Measurements from ENCODE around the gene PHF20.
A peak's percentile ranks its signal among the peaks of the same experiment; 100 is the strongest.

The PHF20 gene

DNA sequence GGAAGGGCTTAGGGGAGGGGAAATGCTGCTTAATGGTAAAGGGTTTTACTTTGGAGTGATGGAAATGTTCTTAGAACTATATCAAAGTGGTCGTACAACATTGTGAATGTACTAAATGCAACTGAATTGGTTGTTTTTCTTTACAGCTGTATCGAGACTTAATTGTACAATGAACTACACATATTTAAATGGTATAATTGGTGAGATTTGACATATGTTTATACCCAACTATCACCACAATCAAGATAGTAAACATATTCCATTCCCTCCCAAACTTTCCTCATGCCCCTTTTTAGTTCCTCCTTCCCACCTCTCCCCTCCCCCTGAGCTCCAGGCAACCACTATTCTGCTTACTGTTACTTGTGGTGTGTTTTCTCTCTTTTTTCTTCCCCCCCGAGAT, 138.4 kb downstream of the PHF20 start:
- Histone ChIP-seq H3K9ac (ENCODE audit: low read length) (no peak overlapping the region), H3K27ac (ENCODE audit: low read length) (no peak overlapping the region), H3K36me3 (ENCODE audit: control insufficient read depth, low read depth, low read length) (peaks cover 17% of the 10 kb centered on the region), H3K4me1 (ENCODE audit: control insufficient read depth, low read depth, low read length) (peaks cover 17% of the 10 kb centered on the region), H3K4me3 (ENCODE audit: low read length) (no peak overlapping the region), H3K27me3 (ENCODE audit: control insufficient read depth, insufficient read depth, low read length) (no peaks in the 10 kb centered on the region), H3K9me3 (ENCODE audit: control insufficient read depth, low read depth, low read length) (no peaks in the 10 kb centered on the region)

DNA sequence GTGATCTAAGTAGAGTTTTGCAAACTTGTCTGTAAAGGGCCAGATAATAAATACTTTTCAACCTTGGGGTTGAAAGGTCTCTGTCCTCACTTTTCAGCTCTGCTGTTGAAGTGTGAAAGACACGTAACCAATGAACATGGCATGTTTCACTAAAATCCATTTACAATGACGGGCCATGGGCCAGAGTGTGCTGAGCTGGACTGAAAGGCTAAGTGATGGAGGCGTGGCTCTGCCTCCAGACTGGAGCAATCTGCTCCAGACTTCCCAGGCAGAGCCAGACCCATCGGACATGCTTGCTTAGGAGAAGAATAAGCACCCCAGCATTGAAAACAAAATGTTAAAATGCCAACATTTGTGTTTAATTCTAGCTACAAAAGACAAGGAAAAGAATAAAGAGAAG, 141.1 kb downstream of the PHF20 start:
- peaks cover 11% of the 10 kb centered on the region for H3K4me1 ChIP-seq (ENCODE audit: control insufficient read depth, low read depth, low read length)
- H3K27ac ChIP-seq (ENCODE audit: low read length), result no peak overlapping the region
- no peak overlapping the region for H3K9ac ChIP-seq (ENCODE audit: low read length)
- H3K9me3 ChIP-seq (ENCODE audit: control insufficient read depth, low read depth, low read length), result no peaks in the 10 kb centered on the region
- peaks cover 34% of the 10 kb centered on the region for H3K36me3 ChIP-seq (ENCODE audit: control insufficient read depth, low read depth, low read length)
- no peak overlapping the region for H3K4me3 ChIP-seq (ENCODE audit: low read length)
- no peaks in the 10 kb centered on the region for H3K27me3 ChIP-seq (ENCODE audit: control insufficient read depth, insufficient read depth, low read length)

DNA sequence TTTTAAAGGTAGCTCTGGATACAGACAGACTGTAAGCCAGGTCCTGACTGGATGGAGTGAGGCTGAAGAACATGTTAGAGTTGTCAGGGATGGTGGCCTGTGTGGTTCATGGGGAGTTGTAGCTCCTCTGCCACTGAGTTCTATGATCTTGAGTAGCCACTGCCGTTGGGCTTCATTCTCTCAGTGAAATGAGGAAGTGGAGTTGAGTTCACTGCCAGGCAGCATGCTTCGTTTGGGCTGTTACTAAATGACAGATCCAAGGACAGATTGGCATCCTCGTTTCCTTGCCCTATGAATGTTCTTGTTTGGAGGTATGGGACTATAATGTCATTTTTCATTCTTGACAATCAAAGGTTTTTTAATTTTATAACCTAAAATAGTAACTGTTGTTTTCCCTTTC, 145.3 kb downstream of the PHF20 start:
- Histone ChIP-seq H3K36me3 (ENCODE audit: control insufficient read depth, low read depth, low read length) (peaks cover 57% of the 10 kb centered on the region), H3K9me3 (ENCODE audit: control insufficient read depth, low read depth, low read length) (no peaks in the 10 kb centered on the region), H3K27ac (ENCODE audit: low read length) (no peak overlapping the region), H3K27me3 (ENCODE audit: control insufficient read depth, insufficient read depth, low read length) (no peaks in the 10 kb centered on the region), H3K9ac (ENCODE audit: low read length) (no peak overlapping the region), H3K4me1 (ENCODE audit: control insufficient read depth, low read depth, low read length) (no peaks in the 10 kb centered on the region), H3K4me3 (ENCODE audit: low read length) (no peak overlapping the region)

- peaks cover 56% of the 10 kb centered on the region for H3K36me3 ChIP-seq (ENCODE audit: control insufficient read depth, low read depth, low read length)
These were observed 146.2 kb downstream of the PHF20 start for GRCh38 chr20:35918021-35918420.

DNA sequence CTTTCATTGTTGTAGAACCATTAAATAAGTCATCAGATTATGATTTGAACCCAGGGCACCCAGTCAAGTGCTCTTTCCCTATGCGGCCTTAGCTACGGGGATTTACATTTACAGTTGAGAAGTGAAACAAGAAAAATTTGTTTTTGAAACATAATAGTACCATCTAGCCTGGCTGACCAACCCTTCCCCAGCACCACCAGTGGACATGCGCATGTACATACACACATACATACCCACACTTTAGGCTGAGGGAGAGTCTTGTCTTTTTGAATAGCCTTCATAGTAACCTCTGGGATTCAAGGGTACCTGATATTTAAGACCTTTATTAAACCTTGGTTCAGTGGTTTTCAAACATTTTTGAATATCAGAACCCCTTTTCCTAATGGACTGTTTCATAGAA, 148.7 kb downstream of the PHF20 start:
- Histone ChIP-seq H3K4me1 (ENCODE audit: control insufficient read depth, low read depth, low read length) (no peaks in the 10 kb centered on the region), H3K9ac (ENCODE audit: low read length) (no peak overlapping the region), H3K27ac (ENCODE audit: low read length) (no peak overlapping the region), H3K36me3 (ENCODE audit: control insufficient read depth, low read depth, low read length) (peaks cover 40% of the 10 kb centered on the region), H3K4me3 (ENCODE audit: low read length) (no peak overlapping the region), H3K27me3 (ENCODE audit: control insufficient read depth, insufficient read depth, low read length) (no peaks in the 10 kb centered on the region), H3K9me3 (ENCODE audit: control insufficient read depth, low read depth, low read length) (no peaks in the 10 kb centered on the region)

More at GRCh38 chr20:35918021-35918420, 146.2 kb downstream of the PHF20 start:
- Histone ChIP-seq H3K4me1 (ENCODE audit: control insufficient read depth, low read depth, low read length) (no peaks in the 10 kb centered on the region), H3K27me3 (ENCODE audit: control insufficient read depth, insufficient read depth, low read length) (no peaks in the 10 kb centered on the region), H3K9ac (ENCODE audit: low read length) (no peak overlapping the region), H3K27ac (ENCODE audit: low read length) (no peak overlapping the region), H3K4me3 (ENCODE audit: low read length) (no peak overlapping the region), H3K9me3 (ENCODE audit: control insufficient read depth, low read depth, low read length) (no peaks in the 10 kb centered on the region)

- Histone ChIP-seq H3K9ac (ENCODE audit: low read length) (no peak overlapping the region), H3K27ac (ENCODE audit: low read length) (no peak overlapping the region), H3K4me3 (ENCODE audit: low read length) (no peak overlapping the region), H3K27me3 (ENCODE audit: control insufficient read depth, insufficient read depth, low read length) (no peaks in the 10 kb centered on the region), H3K9me3 (ENCODE audit: control insufficient read depth, low read depth, low read length) (no peaks in the 10 kb centered on the region), H3K36me3 (ENCODE audit: control insufficient read depth, low read depth, low read length) (peaks cover 29% of the 10 kb centered on the region), H3K4me1 (ENCODE audit: control insufficient read depth, low read depth, low read length) (peaks cover 4% of the 10 kb centered on the region)
These were observed 157.5 kb downstream of the PHF20 start for GRCh38 chr20:35929301-35929700.

GRCh38 chr20:35934050-35934449, 162.2 kb downstream of the PHF20 start:
- Histone ChIP-seq H3K9me3 (ENCODE audit: control insufficient read depth, low read depth, low read length) (no peaks in the 10 kb centered on the region), H3K27me3 (ENCODE audit: control insufficient read depth, insufficient read depth, low read length) (no peaks in the 10 kb centered on the region), H3K4me3 (ENCODE audit: low read length) (no peak overlapping the region), H3K27ac (ENCODE audit: low read length) (peak overlapping the region; percentile 17), H3K36me3 (ENCODE audit: control insufficient read depth, low read depth, low read length) (peaks cover 15% of the 10 kb centered on the region), H3K4me1 (ENCODE audit: control insufficient read depth, low read depth, low read length) (peaks cover 8% of the 10 kb centered on the region), H3K9ac (ENCODE audit: low read length) (no peak overlapping the region)

GRCh38 chr20:35939264-35939663, 167.4 kb downstream of the PHF20 start:
- no peaks in the 10 kb centered on the region for H3K9me3 ChIP-seq (ENCODE audit: control insufficient read depth, low read depth, low read length)
- peaks cover 18% of the 10 kb centered on the region for H3K36me3 ChIP-seq (ENCODE audit: control insufficient read depth, low read depth, low read length)
- H3K4me1 ChIP-seq (ENCODE audit: control insufficient read depth, low read depth, low read length), result peaks cover 4% of the 10 kb centered on the region
- no peak overlapping the region for H3K4me3 ChIP-seq (ENCODE audit: low read length)
- H3K9ac ChIP-seq (ENCODE audit: low read length), result no peak overlapping the region
- H3K27ac ChIP-seq (ENCODE audit: low read length), result no peak overlapping the region
- no peaks in the 10 kb centered on the region for H3K27me3 ChIP-seq (ENCODE audit: control insufficient read depth, insufficient read depth, low read length)

- Histone ChIP-seq H3K27me3 (ENCODE audit: control insufficient read depth, insufficient read depth, low read length) (no peaks in the 10 kb centered on the region), H3K9ac (ENCODE audit: low read length) (no peak overlapping the region), H3K36me3 (ENCODE audit: control insufficient read depth, low read depth, low read length) (peaks cover 18% of the 10 kb centered on the region), H3K4me1 (ENCODE audit: control insufficient read depth, low read depth, low read length) (no peaks in the 10 kb centered on the region), H3K4me3 (ENCODE audit: low read length) (no peak overlapping the region), H3K27ac (ENCODE audit: low read length) (no peak overlapping the region), H3K9me3 (ENCODE audit: control insufficient read depth, low read depth, low read length) (no peaks in the 10 kb centered on the region)
These were observed 169.8 kb downstream of the PHF20 start for GRCh38 chr20:35941620-35942019.

- Histone ChIP-seq H3K27ac (ENCODE audit: low read length) (no peak overlapping the region), H3K27me3 (ENCODE audit: control insufficient read depth, insufficient read depth, low read length) (no peaks in the 10 kb centered on the region), H3K9me3 (ENCODE audit: control insufficient read depth, low read depth, low read length) (no peaks in the 10 kb centered on the region), H3K36me3 (ENCODE audit: control insufficient read depth, low read depth, low read length) (peaks cover 18% of the 10 kb centered on the region), H3K9ac (ENCODE audit: low read length) (no peak overlapping the region), H3K4me1 (ENCODE audit: control insufficient read depth, low read depth, low read length) (peaks cover 2% of the 10 kb centered on the region), H3K4me3 (ENCODE audit: low read length) (no peak overlapping the region)
These were observed 170.4 kb downstream of the PHF20 start for GRCh38 chr20:35942243-35942642.

DNA sequence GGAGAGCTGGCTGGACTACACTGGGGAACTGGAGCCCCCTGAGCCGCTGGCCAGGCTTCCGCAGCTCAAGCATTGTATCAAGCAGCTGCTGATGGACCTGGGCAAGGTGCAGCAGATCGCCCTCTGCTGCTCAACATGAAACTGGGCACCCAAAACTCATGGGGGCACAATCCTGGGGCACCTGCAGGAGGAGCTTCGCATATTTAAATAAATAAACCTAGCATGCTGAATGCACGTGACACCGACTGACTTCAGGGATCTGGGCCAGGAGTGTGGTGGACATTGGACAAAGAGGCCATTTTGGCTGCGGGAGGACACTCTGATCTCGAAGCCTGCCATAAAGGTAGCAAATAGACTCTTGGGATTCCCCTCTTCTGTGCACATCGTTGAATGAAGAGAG, 175.7 kb downstream of the PHF20 start:
- H3K27ac ChIP-seq (ENCODE audit: low read length), result no peak overlapping the region
- H3K9me3 ChIP-seq (ENCODE audit: control insufficient read depth, low read depth, low read length), result no peaks in the 10 kb centered on the region
- H3K4me1 ChIP-seq (ENCODE audit: control insufficient read depth, low read depth, low read length), result peaks cover 4% of the 10 kb centered on the region
- no peaks in the 10 kb centered on the region for H3K27me3 ChIP-seq (ENCODE audit: control insufficient read depth, insufficient read depth, low read length)
- no peak overlapping the region for H3K9ac ChIP-seq (ENCODE audit: low read length)
- H3K4me3 ChIP-seq (ENCODE audit: low read length), result no peak overlapping the region
- peaks cover 17% of the 10 kb centered on the region for H3K36me3 ChIP-seq (ENCODE audit: control insufficient read depth, low read depth, low read length)

- Histone ChIP-seq H3K36me3 (ENCODE audit: control insufficient read depth, low read depth, low read length) (peaks cover 17% of the 10 kb centered on the region), H3K9me3 (ENCODE audit: control insufficient read depth, low read depth, low read length) (no peaks in the 10 kb centered on the region), H3K27ac (ENCODE audit: low read length) (no peak overlapping the region), H3K9ac (ENCODE audit: low read length) (no peak overlapping the region), H3K4me3 (ENCODE audit: low read length) (no peak overlapping the region), H3K27me3 (ENCODE audit: control insufficient read depth, insufficient read depth, low read length) (no peaks in the 10 kb centered on the region), H3K4me1 (ENCODE audit: control insufficient read depth, low read depth, low read length) (peaks cover 8% of the 10 kb centered on the region)
These were observed 176.1 kb downstream of the PHF20 start for GRCh38 chr20:35947907-35948306.

Data from iPS-18a (cell line).